Effector CD8-positive, alpha-beta T cell (primary cell): ENCODE measurements around the gene CYLC1.

Source experiments
- DNase-seq: peaks from one replicate; lab custom pipeline; 2025; lab: John Stamatoyannopoulos, UW
- total RNA-seq, 4 experiments: gene quantifications; one replicate each; lab custom pipeline; 2026; lab: John Stamatoyannopoulos, UW

Gene CYLC1
- 0 reads per million in 4 experiments for total RNA-seq

GRCh38 chrX:83860846-83861245 is at the start of gene CYLC1:
Gene CYLC1, plus strand, starts transcription at chrX:83861146. Its CDS starts 37 bp downstream, at chrX:83861183.
- no peak for DNase-seq

- DNase-seq, result no peak
These were observed 41.6 kb upstream of the CYLC1 start for GRCh38 chrX:83819304-83819703.

- DNase-seq, result no peak
These were observed 31.1 kb upstream of the CYLC1 start for GRCh38 chrX:83829874-83830273.

- no peak for DNase-seq
These were observed 15.5 kb upstream of the CYLC1 start for GRCh38 chrX:83845397-83845796.

GRCh38 chrX:83847339-83847738 is 13.6 kb upstream of the CYLC1 start:
- DNase-seq, result no peak

DNA sequence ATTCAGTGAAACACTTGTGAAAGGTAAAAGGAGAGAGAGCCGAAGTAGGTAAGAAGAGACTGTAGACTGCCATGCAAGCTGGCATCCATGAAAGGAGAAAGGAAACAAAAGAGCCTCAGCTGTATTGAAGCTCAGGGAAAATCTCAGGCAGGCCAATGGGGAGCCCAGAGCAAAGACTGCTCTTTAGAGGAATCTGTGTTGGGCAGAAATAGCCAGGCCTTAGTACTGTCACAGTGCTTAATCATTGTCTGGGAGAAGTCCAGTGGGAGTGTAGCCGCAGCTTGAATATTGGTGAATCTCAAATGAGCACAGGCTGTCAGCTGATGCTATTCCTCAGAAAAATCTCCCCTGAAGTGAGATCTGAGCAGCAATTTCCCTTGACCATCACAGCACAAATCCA is 27.6 kb downstream of the CYLC1 start:
- DNase-seq, result no peak

DNA sequence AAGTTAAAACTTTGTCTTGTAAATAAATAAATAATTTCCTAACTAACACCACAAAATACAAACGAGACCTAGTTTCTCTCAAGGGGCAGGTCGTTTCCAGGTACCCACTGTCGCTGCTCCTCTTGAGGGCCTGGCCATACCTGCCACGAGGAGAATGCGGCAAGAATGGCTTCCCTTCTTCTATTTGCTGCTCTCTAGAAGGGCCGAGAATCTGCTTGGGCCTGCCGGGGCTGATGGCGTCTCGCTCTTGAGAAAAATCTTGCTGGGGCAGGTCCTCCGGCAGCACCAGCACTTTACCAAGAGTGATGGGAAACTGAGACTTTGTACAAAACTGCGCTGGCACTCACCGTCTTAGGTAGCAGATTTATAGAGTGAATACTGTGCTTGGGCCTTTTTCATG is 31.5 kb downstream of the CYLC1 start:
- DNase-seq, result no peak

GRCh38 chrX:83906921-83907320 is 46.0 kb downstream of the CYLC1 start:
- no peak for DNase-seq

DNA sequence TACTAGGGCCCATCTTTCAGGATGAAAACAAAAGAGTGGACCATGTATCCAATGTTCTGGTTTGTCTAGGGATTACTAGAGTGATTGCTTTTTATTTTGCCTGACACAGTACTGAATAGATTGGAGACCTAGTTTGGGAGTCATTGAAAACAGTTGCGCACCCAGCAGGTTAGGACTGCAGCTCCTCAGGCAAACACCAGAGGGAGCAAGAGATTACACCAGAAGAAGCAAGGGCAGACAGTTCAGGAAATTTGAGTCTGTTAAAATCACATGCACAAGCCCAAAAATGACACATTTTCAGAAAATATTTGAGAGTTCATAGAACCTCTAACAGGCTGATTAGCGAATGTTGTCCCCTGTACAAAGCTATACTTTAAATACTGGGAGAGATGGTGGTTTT is 55.6 kb downstream of the CYLC1 start:
- no peak for DNase-seq

DNA sequence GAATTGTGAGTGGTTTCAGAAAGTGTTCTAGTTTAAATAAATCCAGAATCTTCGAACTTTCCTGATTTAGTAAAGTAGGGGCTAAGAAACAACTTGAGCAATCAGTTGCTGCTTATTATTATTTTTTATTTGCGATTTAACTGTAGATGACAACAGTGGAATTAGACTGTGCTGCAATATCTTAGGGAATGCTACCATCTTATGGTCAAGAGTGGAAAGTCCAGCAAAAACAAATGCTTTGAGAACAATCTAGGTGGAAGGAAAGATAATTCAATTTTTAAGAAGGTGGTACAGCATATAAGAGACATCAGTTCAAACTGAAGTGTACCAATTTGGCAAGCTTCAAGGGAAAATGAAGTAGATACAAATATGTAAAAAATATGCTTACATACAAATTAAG is 73.3 kb downstream of the CYLC1 start:
- no peak for DNase-seq
